ENCODE measurements around the gene NRXN3.

The NRXN3 gene

GRCh38 chr14:78154827-78155226, 15.3 kb upstream of the NRXN3 start:
- no peak for TF ChIP-seq GATA3 (IDR thresholded peaks at IDR 0.05; ENCODE audit: low read depth, low read length)
- TF ChIP-seq GATA2 (IDR thresholded peaks at IDR 0.05; ENCODE audit: low read depth, low read length) = no peak

GRCh38 chr14:78156196-78156595, 14.0 kb upstream of the NRXN3 start:
- TF ChIP-seq GATA3 (IDR thresholded peaks at IDR 0.05; ENCODE audit: low read depth, low read length) (no peak), GATA2 (IDR thresholded peaks at IDR 0.05; ENCODE audit: low read depth, low read length) (no peak)

- TF ChIP-seq GATA2 (IDR thresholded peaks at IDR 0.05; ENCODE audit: low read depth, low read length) (peak; percentile 43; the same call in 1 of the 2 replicates), GATA3 (IDR thresholded peaks at IDR 0.05; ENCODE audit: low read depth, low read length) (peak; percentile 24; the same call in 1 of the 2 replicates)
Observed at GRCh38 chr14:78157494-78158437, 12.4 kb upstream of the NRXN3 start.

GRCh38 chr14:78162202-78162601, 8.0 kb upstream of the NRXN3 start:
- no peak for TF ChIP-seq GATA3 (IDR thresholded peaks at IDR 0.05; ENCODE audit: low read depth, low read length)
- no peak for TF ChIP-seq GATA2 (IDR thresholded peaks at IDR 0.05; ENCODE audit: low read depth, low read length)

- TF ChIP-seq GATA2 (IDR thresholded peaks at IDR 0.05; ENCODE audit: low read depth, low read length) (no peak), GATA3 (IDR thresholded peaks at IDR 0.05; ENCODE audit: low read depth, low read length) (no peak)
Observed at GRCh38 chr14:78164226-78164853, 5.8 kb upstream of the NRXN3 start.

GRCh38 chr14:78172428-78172827, 2.3 kb downstream of the NRXN3 start:
- no peak for TF ChIP-seq GATA3 (IDR thresholded peaks at IDR 0.05; ENCODE audit: low read depth, low read length)
- no peak for TF ChIP-seq GATA2 (IDR thresholded peaks at IDR 0.05; ENCODE audit: low read depth, low read length)

- TF ChIP-seq GATA2 (IDR thresholded peaks at IDR 0.05; ENCODE audit: low read depth, low read length) (no peak), GATA3 (IDR thresholded peaks at IDR 0.05; ENCODE audit: low read depth, low read length) (no peak)
Observed at GRCh38 chr14:78173346-78174035, 3.3 kb downstream of the NRXN3 start.

- TF ChIP-seq GATA3 (IDR thresholded peaks at IDR 0.05; ENCODE audit: low read depth, low read length) (no peak), GATA2 (IDR thresholded peaks at IDR 0.05; ENCODE audit: low read depth, low read length) (no peak)
Observed at GRCh38 chr14:78175412-78175811, 5.2 kb downstream of the NRXN3 start.

- TF ChIP-seq GATA2 (IDR thresholded peaks at IDR 0.05; ENCODE audit: low read depth, low read length) (no peak), GATA3 (IDR thresholded peaks at IDR 0.05; ENCODE audit: low read depth, low read length) (no peak)
Observed at GRCh38 chr14:78178071-78178470, 7.9 kb downstream of the NRXN3 start.

GRCh38 chr14:78178971-78179370, 8.8 kb downstream of the NRXN3 start:
- TF ChIP-seq GATA3 (IDR thresholded peaks at IDR 0.05; ENCODE audit: low read depth, low read length) = no peak
- no peak for TF ChIP-seq GATA2 (IDR thresholded peaks at IDR 0.05; ENCODE audit: low read depth, low read length)

- TF ChIP-seq GATA3 (IDR thresholded peaks at IDR 0.05; ENCODE audit: low read depth, low read length) (no peak), GATA2 (IDR thresholded peaks at IDR 0.05; ENCODE audit: low read depth, low read length) (no peak)
Observed at GRCh38 chr14:78181270-78181669, 11.1 kb downstream of the NRXN3 start.

GRCh38 chr14:78182722-78183121, 12.5 kb downstream of the NRXN3 start:
- TF ChIP-seq GATA2 (IDR thresholded peaks at IDR 0.05; ENCODE audit: low read depth, low read length) (no peak), GATA3 (IDR thresholded peaks at IDR 0.05; ENCODE audit: low read depth, low read length) (no peak)

- TF ChIP-seq GATA2 (IDR thresholded peaks at IDR 0.05; ENCODE audit: low read depth, low read length) (no peak), GATA3 (IDR thresholded peaks at IDR 0.05; ENCODE audit: low read depth, low read length) (no peak)
Observed at GRCh38 chr14:78184157-78184556, 14.0 kb downstream of the NRXN3 start.

- TF ChIP-seq GATA2 (IDR thresholded peaks at IDR 0.05; ENCODE audit: low read depth, low read length) = no peak
- no peak for TF ChIP-seq GATA3 (IDR thresholded peaks at IDR 0.05; ENCODE audit: low read depth, low read length)
Observed at GRCh38 chr14:78186277-78186676, 16.1 kb downstream of the NRXN3 start.

Measured in SH-SY5Y (cell line).